Astrocyte (in vitro differentiated cells and primary cell): Measurements from ENCODE around the gene CCL21.

ENCODE experiments used
- CTCF ChIP-seq: IDR thresholded peaks from 2 replicates; pipeline ENCODE4 v1.5.1; 2011; ENCODE audit warnings: low read depth, mild to moderate bottlenecking, inconsistent platforms, low read length, moderate library complexity; ENCODE audit not compliant: insufficient read depth
- EZH2 ChIP-seq: IDR thresholded peaks from 2 replicates; pipeline ENCODE4 v1.6.1; 2012; ENCODE audit warnings: mild to moderate bottlenecking, low read length, inconsistent platforms; ENCODE audit not compliant: insufficient read depth

GRCh38 chr9:34694811-34695210, 15.1 kb downstream of the CCL21 start:
- TF ChIP-seq CTCF (no peak), EZH2 (no peak)
